CD4-positive, alpha-beta T cell treated with Interferon alpha-2 for 1 hour (primary cell): ENCODE results near the gene AIDA.
A peak's percentile ranks its signal among the peaks of the same experiment; 100 is the strongest.

Source experiments
- DNase-seq, 2 donors: peaks; one replicate each; pipeline ENCODE4 v3.0.0-alpha.2; 2020 to 2022

Gene AIDA

GRCh38 chr1:222643606-222643937 lies 68.7 kb downstream of the AIDA start:
- no peak for DNase-seq

GRCh38 chr1:222642468-222642867 lies 69.8 kb downstream of the AIDA start:
- DNase-seq: no peak

DNA sequence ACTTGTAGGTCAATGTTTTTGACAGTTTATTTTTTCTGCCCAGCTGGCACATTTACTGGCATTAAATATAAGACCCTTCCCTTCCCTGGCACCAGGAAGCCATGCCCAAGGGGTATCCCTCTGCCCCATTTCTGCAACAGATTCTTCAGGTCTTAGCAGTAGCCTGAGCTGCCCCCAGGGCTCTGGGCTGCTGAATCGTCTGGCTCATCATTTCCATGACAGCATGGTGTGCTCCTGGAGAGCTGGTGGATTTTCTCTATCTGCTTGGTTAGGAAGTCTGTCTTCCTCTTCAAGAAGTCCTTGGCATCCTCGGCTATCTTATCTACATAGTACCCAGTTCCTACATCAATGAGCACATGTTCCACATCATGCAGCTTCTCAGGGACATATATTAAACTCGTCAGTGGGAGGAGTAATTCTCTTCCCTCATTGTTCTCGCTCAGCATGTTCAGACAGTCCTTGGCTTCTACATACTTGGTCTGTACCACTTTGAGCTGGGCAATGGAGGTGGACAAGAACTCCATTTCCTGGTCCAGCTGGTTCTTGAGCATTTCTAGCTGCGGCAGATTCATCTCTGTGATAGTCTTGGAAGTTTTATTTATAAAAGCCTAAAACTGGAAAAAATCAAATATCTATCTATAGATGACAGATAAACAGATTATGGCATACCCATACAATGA lies 70.9 kb downstream of the AIDA start:
- DNase-seq: no peak

DNA sequence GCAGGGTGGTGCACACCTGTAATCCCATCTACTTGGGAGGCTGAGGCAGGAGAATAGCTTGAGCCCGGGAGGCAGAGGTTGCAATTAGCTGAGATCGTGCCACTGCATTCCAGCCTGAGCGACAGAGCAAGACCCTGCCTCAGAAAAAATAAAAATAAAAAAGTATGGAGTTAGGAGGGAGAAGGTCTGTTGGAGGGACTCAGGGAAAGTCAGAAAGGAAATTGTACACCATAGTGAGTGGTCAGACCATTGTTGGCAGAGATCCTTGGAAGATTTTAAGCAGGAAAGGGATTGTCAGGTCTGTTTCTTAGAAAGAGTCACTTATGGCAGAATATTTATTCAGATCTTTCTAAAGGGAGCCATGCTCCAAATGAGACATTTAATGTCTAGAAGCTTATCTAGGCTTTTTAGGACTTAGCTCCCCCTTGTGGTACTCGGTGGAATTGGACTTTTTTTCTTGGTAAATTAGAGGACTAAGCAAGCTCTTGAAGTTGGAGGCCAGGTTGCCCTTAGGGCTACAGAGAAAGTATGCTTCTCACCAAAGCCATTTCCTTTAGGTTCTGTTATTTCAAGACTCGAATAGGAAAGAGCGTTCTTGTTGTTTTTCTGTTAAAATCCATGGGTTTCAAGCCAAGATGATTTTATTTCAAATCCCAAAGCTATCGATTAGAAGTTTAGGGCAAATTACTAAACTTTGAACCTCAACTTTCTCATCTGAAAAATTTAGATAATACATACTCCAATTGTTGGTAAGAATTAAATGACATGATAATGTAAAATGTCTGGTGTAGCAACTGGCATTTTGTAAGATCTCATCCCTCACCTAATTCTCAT lies 77.9 kb downstream of the AIDA start:
- peak; percentile 75 to 90 for DNase-seq

GRCh38 chr1:222632749-222633148 lies 79.5 kb downstream of the AIDA start:
- DNase-seq: no peak

DNA sequence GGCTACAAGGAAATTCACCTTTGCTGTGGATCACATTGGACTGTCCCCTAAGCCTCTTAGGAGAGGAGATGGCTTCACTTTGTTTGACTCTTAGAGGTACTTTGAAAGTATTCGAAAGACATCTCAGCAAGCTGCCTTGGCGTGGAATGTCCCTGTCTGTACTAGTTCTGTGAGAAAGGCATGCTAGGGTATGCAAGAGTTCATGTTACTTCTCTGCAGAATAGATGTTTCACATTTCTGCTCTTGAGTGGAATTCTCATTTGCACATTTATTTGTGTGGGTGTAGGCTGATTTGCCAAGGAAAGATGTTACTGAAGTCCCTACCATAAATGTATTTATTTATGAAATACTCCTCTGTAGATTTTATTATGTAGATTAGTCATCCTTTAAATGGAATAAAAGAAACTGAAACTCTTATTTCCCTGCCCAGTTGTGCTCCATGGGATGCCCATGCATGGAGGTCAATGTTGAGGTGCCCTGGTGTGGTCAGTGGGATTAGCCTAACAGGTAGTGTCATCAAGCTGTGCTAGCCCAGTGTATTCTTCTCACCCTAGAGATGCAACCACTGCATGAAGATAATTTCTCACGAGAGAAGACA lies 80.6 kb downstream of the AIDA start:
- DNase-seq: no peak

DNA sequence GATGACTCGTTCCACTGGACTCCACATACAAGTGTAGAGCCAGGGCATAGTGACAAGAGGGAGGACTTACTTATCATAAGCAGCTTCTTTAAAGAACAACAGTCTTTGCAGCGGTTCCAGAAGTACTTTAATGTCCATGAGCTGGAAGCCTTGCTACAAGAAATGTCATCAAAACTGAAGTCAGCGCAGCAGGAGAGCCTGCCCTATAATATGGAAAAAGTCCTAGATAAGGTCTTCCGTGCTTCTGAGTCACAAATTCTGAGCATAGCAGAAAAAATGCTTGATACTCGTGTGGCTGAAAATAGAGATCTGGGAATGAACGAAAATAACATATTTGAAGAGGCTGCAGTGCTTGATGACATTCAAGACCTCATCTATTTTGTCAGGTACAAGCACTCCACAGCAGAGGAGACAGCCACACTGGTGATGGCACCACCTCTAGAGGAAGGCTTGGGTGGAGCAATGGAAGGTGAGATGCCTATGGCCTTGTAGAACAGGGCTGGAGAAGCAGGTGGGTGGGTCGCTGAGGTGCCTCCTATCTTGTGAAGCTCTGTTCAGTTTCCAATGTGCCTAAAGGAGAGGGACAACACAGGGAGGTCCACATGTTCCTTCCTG lies 82.3 kb downstream of the AIDA start:
- no peak for DNase-seq

GRCh38 chr1:222627232-222627631 lies 85.1 kb downstream of the AIDA start:
- no peak for DNase-seq

- DNase-seq: no peak
Measured at GRCh38 chr1:222624214-222624613, 88.1 kb downstream of the AIDA start.

- no peak for DNase-seq
Measured at GRCh38 chr1:222623458-222623857, 88.8 kb downstream of the AIDA start.

DNA sequence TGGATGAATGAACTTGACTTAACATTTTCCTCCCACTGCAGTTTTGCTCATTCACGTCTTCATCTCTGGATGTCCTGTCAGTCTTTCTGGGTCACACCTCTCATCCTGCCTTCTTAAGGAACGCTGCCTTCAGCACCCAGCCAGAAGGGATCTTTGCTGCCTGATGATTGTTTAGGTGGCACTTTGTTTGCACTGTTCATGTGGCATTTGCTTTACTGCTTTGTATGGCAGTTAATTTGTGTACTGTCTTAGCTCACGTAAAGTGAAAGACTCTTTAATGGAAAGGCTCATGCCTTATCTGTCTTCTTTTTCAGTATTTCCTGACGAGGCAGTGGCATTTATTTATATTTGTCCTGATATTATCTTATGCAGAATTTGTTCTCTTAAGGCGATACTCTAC lies 89.5 kb downstream of the AIDA start:
- no peak for DNase-seq

GRCh38 chr1:222620566-222620965 lies 91.7 kb downstream of the AIDA start:
- DNase-seq: no peak

- DNase-seq: no peak
Measured at GRCh38 chr1:222618880-222619596, 93.3 kb downstream of the AIDA start.
